Retinal pigment epithelial cell (primary cell): ENCODE measurements around the gene RNPC3.
"Not testable (repeated sequence)": the region's sequence is repeated elsewhere in the genome, so short reads cannot be mapped to it uniquely, and the experiment has no call there.

ENCODE experiments used
- DNase-seq: peaks from one replicate; pipeline ENCODE4 v3.0.0-alpha.2; 2010; ENCODE audit warnings: low read depth
- H3K4me3 ChIP-seq: 2 replicates; pipeline ENCODE4 v1.5.1; 2011; ENCODE audit warnings: mild to moderate bottlenecking, low read length, control low read depth, moderate library complexity
- CTCF ChIP-seq: conservative IDR thresholded peaks from 2 replicates; pipeline ENCODE4 v1.5.1; 2011; ENCODE audit warnings: low read depth, low read length, control low read depth, inconsistent platforms

The RNPC3 gene

GRCh38 chr1:103582464-103582863 lies 57.0 kb downstream of the RNPC3 start:
- no peak overlapping the region for H3K4me3 ChIP-seq
- TF ChIP-seq CTCF: no peak
- no peak for DNase-seq

- DNase-seq: no peak
- H3K4me3 ChIP-seq: no peak overlapping the region
- TF ChIP-seq CTCF: no peak
These were observed 58.4 kb downstream of the RNPC3 start for GRCh38 chr1:103583887-103584286.

GRCh38 chr1:103584537-103584936 lies 59.0 kb downstream of the RNPC3 start:
- no peak overlapping the region for H3K4me3 ChIP-seq
- DNase-seq: no peak
- no peak for TF ChIP-seq CTCF

GRCh38 chr1:103602740-103603139 lies 77.2 kb downstream of the RNPC3 start:
- not testable (repeated sequence) for DNase-seq, H3K4me3 ChIP-seq
